Measurements from ENCODE around the gene IRAG1. TPM values are rescaled to one million over a fixed set of nuclear protein-coding genes. Genes with fewer than 3 reads are reported as not detected.

Gene IRAG1
- total and polyA plus RNA-seq, 7 donors = 1.4 to 9.4 (median 3.9) TPM

- DNase-seq (no peak), ATAC-seq (no peak)
- Histone ChIP-seq H3K9me3 (no peaks in the 10 kb centered on the region), H3K4me1 (peaks cover 22% of the 10 kb centered on the region), H3K27ac (peak overlapping the region; percentile 54), H3K27me3 (ENCODE audit: insufficient read depth in 3 of 3, low read length in 2 of 3) (no peaks in the 10 kb centered on the region), H3K36me3 (ENCODE audit: insufficient read depth in 1 of 2, low read depth in 1 of 2) (no peaks in the 10 kb centered on the region), H3K4me3 (no peak overlapping the region)
- TF ChIP-seq CTCF (IDR thresholded peaks at IDR 0.05) = no peak
- intact Hi-C loops (cut with DNase I) = no loop called here
- WGBS, 3 donors = 79 to 82% (median 82%) methylated on average over 6 of the region's 6 CpGs
Measured at GRCh38 chr11:10666556-10667520, 26.7 kb downstream of the IRAG1 start.

- H3K27me3 ChIP-seq (ENCODE audit: insufficient read depth in 3 of 3, low read length in 2 of 3) = no peaks in the 10 kb centered on the region
- H3K4me1 ChIP-seq = peaks cover 18% of the 10 kb centered on the region
- H3K4me3 ChIP-seq = no peak overlapping the region
- H3K36me3 ChIP-seq (ENCODE audit: insufficient read depth in 1 of 2, low read depth in 1 of 2) = no peaks in the 10 kb centered on the region
- no peaks in the 10 kb centered on the region for H3K9me3 ChIP-seq
- TF ChIP-seq CTCF (IDR thresholded peaks at IDR 0.05) = no peak
- 83 to 96% (median 84%) methylated on average over 1 of the region's 1 CpG for WGBS, 3 donors
- no peak overlapping the region for H3K27ac ChIP-seq
- ATAC-seq (no peak), DNase-seq (no peak)
- intact Hi-C loops (cut with DNase I) = loop anchor here in 1 of 2 donors (5.0 kb wide), 1 partner anchor 252 kb away; no protein-coding TSS in a partner anchor
Measured at GRCh38 chr11:10664496-10664895, 29.1 kb downstream of the IRAG1 start.

GRCh38 chr11:10663990-10664389 lies 29.6 kb downstream of the IRAG1 start:
- no peak for TF ChIP-seq CTCF (IDR thresholded peaks at IDR 0.05)
- DNase-seq (peak in 1 of 2 donors; percentile 67), ATAC-seq (no peak)
- Histone ChIP-seq H3K27ac (peak overlapping the region; percentile 23), H3K9me3 (no peaks in the 10 kb centered on the region), H3K4me3 (no peak overlapping the region), H3K27me3 (ENCODE audit: insufficient read depth in 3 of 3, low read length in 2 of 3) (no peaks in the 10 kb centered on the region), H3K4me1 (peaks cover 18% of the 10 kb centered on the region), H3K36me3 (ENCODE audit: insufficient read depth in 1 of 2, low read depth in 1 of 2) (no peaks in the 10 kb centered on the region)
- WGBS, 3 donors = 42 to 58% (median 57%) methylated on average over 6 of the region's 6 CpGs
- intact Hi-C loops (cut with DNase I) = loop anchor here in 1 of 2 donors (5.0 kb wide), 1 partner anchor 252 kb away; no protein-coding TSS in a partner anchor

GRCh38 chr11:10663365-10663764 lies 30.2 kb downstream of the IRAG1 start:
- no peak for TF ChIP-seq CTCF (IDR thresholded peaks at IDR 0.05)
- intact Hi-C loops (cut with DNase I) = loop anchor here in 1 of 2 donors (5.0 kb wide), 1 partner anchor 251 kb away; no protein-coding TSS in a partner anchor
- Histone ChIP-seq H3K4me1 (peaks cover 19% of the 10 kb centered on the region), H3K27me3 (ENCODE audit: insufficient read depth in 3 of 3, low read length in 2 of 3) (no peaks in the 10 kb centered on the region), H3K36me3 (ENCODE audit: insufficient read depth in 1 of 2, low read depth in 1 of 2) (no peaks in the 10 kb centered on the region), H3K27ac (peak overlapping the region; percentile 23), H3K4me3 (no peak overlapping the region), H3K9me3 (no peaks in the 10 kb centered on the region)
- DNase-seq (no peak), ATAC-seq (no peak)
